GM10266 (cell line): ENCODE results near the gene MTURN.

ENCODE experiments used
- DNase-seq: peaks from one replicate; pipeline ENCODE4 v3.0.0; 2012; ENCODE audit errors: extremely low spot score
- TF ChIP-seq, protein P1 (sequence below): IDR thresholded peaks from 2 replicates; pipeline ENCODE4 v1.5.1; 2012; ENCODE audit warnings: mild to moderate bottlenecking, low read depth; ENCODE audit not compliant: control insufficient read depth, insufficient read depth; ENCODE audit errors: missing control alignments

MTURN gene

GRCh38 chr7:30134611-30135300 is at the start of gene MTURN:
MTURN (plus strand) TSS chr7:30134986; CDS start chr7:30135137, 151 bp downstream.
- DNase-seq, result peak; percentile 97
- TF ChIP-seq, protein P1, sequence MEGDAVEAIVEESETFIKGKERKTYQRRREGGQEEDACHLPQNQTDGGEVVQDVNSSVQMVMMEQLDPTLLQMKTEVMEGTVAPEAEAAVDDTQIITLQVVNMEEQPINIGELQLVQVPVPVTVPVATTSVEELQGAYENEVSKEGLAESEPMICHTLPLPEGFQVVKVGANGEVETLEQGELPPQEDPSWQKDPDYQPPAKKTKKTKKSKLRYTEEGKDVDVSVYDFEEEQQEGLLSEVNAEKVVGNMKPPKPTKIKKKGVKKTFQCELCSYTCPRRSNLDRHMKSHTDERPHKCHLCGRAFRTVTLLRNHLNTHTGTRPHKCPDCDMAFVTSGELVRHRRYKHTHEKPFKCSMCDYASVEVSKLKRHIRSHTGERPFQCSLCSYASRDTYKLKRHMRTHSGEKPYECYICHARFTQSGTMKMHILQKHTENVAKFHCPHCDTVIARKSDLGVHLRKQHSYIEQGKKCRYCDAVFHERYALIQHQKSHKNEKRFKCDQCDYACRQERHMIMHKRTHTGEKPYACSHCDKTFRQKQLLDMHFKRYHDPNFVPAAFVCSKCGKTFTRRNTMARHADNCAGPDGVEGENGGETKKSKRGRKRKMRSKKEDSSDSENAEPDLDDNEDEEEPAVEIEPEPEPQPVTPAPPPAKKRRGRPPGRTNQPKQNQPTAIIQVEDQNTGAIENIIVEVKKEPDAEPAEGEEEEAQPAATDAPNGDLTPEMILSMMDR, result no peak

GRCh38 chr7:30086529-30086928 is 48.3 kb upstream of the MTURN start:
- no peak for DNase-seq
- TF ChIP-seq, protein P1, result no peak

- DNase-seq, result peak; percentile 9
- TF ChIP-seq, protein P1, result no peak
Observed at GRCh38 chr7:30087371-30087770, 47.4 kb upstream of the MTURN start.

- TF ChIP-seq, protein P1, result no peak
- no peak for DNase-seq
Observed at GRCh38 chr7:30088362-30088761, 46.4 kb upstream of the MTURN start.

- DNase-seq, result no peak
- TF ChIP-seq, protein P1, result no peak
Observed at GRCh38 chr7:30090111-30090510, 44.7 kb upstream of the MTURN start.

- TF ChIP-seq, protein P1, result no peak
- no peak for DNase-seq
Observed at GRCh38 chr7:30091491-30091912, 43.3 kb upstream of the MTURN start.

- TF ChIP-seq, protein P1, result no peak
- no peak for DNase-seq
Observed at GRCh38 chr7:30091987-30092386, 42.8 kb upstream of the MTURN start.
